HepG2 (cell line): ENCODE results near the gene NR2F1-AS1. TPM values are rescaled to one million over a fixed set of nuclear protein-coding genes. Genes with fewer than 3 reads are reported as not detected.
A peak's percentile ranks its signal among the peaks of the same experiment; 100 is the strongest.

Experiments
- CHD2 ChIP-seq: IDR thresholded peaks from 2 replicates; pipeline ENCODE4 v1.6.1; 2011; ENCODE audit warnings: low read depth, low read length, improper control_type of control experiment
- FOXK2 ChIP-seq: fragments of 450-650 bp; IDR thresholded peaks from 2 replicates; pipeline ENCODE4 v1.6.1; 2016
- ISL2 ChIP-seq: sonication (generic); formaldehyde crosslinking; IDR thresholded peaks from 2 replicates; pipeline ENCODE4 v1.5.0; 2020; ENCODE audit warnings: missing genetic modification reagents
- KLF11 ChIP-seq: IDR thresholded peaks from 2 replicates; pipeline ENCODE4 v1.6.1; 2016; ENCODE audit warnings: missing compliant biosample characterization
- KLF15 ChIP-seq: sonication (generic); formaldehyde crosslinking; IDR thresholded peaks from 2 replicates; pipeline ENCODE4 v1.8.1; 2023; ENCODE audit warnings: borderline replicate concordance, mild to moderate bottlenecking, inconsistent platforms, missing genetic modification reagents, mixed read lengths
- KLF6 ChIP-seq: IDR thresholded peaks from 2 replicates; pipeline ENCODE4 v1.8.0; 2016; ENCODE audit warnings: missing biosample characterization, missing genetic modification reagents
- NR2F1 ChIP-seq, 2 experiments: fragments of 450-650 bp in 1 of 2; formaldehyde crosslinking in 1 of 2; IDR thresholded peaks; 2 replicates each; pipeline versions ENCODE4 v1.5.0 to v1.6.1; 2016 to 2020; ENCODE audit warnings: mild to moderate bottlenecking in 1 of 2, missing compliant biosample characterization in 1 of 2, missing genetic modification reagents in 1 of 2, moderate library complexity in 1 of 2
- SP5 ChIP-seq: IDR thresholded peaks from 2 replicates; pipeline ENCODE4 v1.6.1; 2016; ENCODE audit warnings: low read depth, borderline replicate concordance
- TCF12 ChIP-seq, 2 experiments: fragments of 450-650 bp in 1 of 2; sonication (generic) in 1 of 2; formaldehyde crosslinking in 1 of 2; IDR thresholded peaks; 2 replicates each; pipeline versions ENCODE4 v1.6.1 to v1.8.0; 2017 to 2022; ENCODE audit warnings: antibody characterized with exemption in 1 of 2, mild to moderate bottlenecking in 1 of 2, missing genetic modification reagents in 1 of 2, moderate library complexity in 1 of 2
- TOPORS ChIP-seq: sonication (generic); formaldehyde crosslinking; IDR thresholded peaks from 2 replicates; pipeline ENCODE4 v1.8.0; 2023; ENCODE audit warnings: mild to moderate bottlenecking, missing genetic modification reagents
- XBP1 ChIP-seq: sonication (generic); formaldehyde crosslinking; IDR thresholded peaks from 2 replicates; pipeline ENCODE4 v1.5.0; 2020; ENCODE audit warnings: missing genetic modification reagents
- ZBTB42 ChIP-seq: sonication (generic); formaldehyde crosslinking; IDR thresholded peaks from 2 replicates; pipeline ENCODE4 v1.5.0; 2020; ENCODE audit warnings: mild to moderate bottlenecking, missing genetic modification reagents
- ZNF20 ChIP-seq: sonication (generic); formaldehyde crosslinking; IDR thresholded peaks from 2 replicates; pipeline ENCODE4 v1.4.0; 2020; ENCODE audit warnings: mild to moderate bottlenecking, moderate library complexity, missing genetic modification reagents
- ZNF292 ChIP-seq: sonication (generic); formaldehyde crosslinking; IDR thresholded peaks from 2 replicates; pipeline ENCODE4 v1.8.1; 2022; ENCODE audit warnings: mild to moderate bottlenecking, low read depth, missing genetic modification reagents, borderline replicate concordance
- ZNF777 ChIP-seq: sonication (generic); formaldehyde crosslinking; IDR thresholded peaks from 2 replicates; pipeline ENCODE4 v1.4.0; 2020; ENCODE audit warnings: missing genetic modification reagents
- polyA plus RNA-seq, 8 experiments: library from polyadenylated mRNA; depleted of rRNA in 3 of 8; stranded (reverse) in 7 of 8; unstranded in 1 of 8; fragments of >200 nt; fragmentation: Illumina TruSeq in 4 of 8; extraction: Trizol in 4 of 8; gene quantifications; 2 replicates each; pipeline versions ENCODE4 v1.2.1 to v1.2.3, GENCODE V29; 2011 to 2016; ENCODE audit warnings: low read depth in 4 of 8, missing spikeins in 1 of 8, mixed read lengths in 1 of 8; ENCODE audit not compliant: insufficient read depth in 1 of 8
- total RNA-seq, 5 experiments: library from RNA; depleted of rRNA; stranded (reverse); fragments of >200 nt; fragmentation: Illumina TruSeq; extraction: Trizol; gene quantifications; 2 replicates each; pipeline ENCODE4 v1.2.3, GENCODE V29; 2016; ENCODE audit warnings: low read depth in 1 of 5
- TF ChIP-seq, protein P1 (sequence below): IDR thresholded peaks from 2 replicates; pipeline ENCODE4 v1.6.1; 2016; ENCODE audit warnings: low read depth
- TF ChIP-seq, protein P2 (sequence below): sonication (generic); formaldehyde crosslinking; IDR thresholded peaks from 2 replicates; pipeline ENCODE4 v1.4.0; 2020; ENCODE audit warnings: low read depth, mild to moderate bottlenecking, missing genetic modification reagents
- TF ChIP-seq, protein P3 (sequence below): sonication (generic); formaldehyde crosslinking; IDR thresholded peaks from 2 replicates; pipeline ENCODE4 v1.4.0; 2020; ENCODE audit warnings: missing genetic modification reagents
- TF ChIP-seq, protein P4 (sequence below): sonication (generic); formaldehyde crosslinking; IDR thresholded peaks from 2 replicates; pipeline ENCODE4 v1.5.0; 2020; ENCODE audit warnings: missing genetic modification reagents
- TF ChIP-seq, protein P5 (sequence below): IDR thresholded peaks from 2 replicates; pipeline ENCODE4 v1.6.1; 2012; ENCODE audit warnings: low read depth, low read length, improper control_type of control experiment

Gene NR2F1-AS1
- total and polyA plus RNA-seq, 2 of the 13 experiments (the other 11 are each of a cell fraction or from before 2014, with no cell fraction given), result 2.8 TPM

DNA sequence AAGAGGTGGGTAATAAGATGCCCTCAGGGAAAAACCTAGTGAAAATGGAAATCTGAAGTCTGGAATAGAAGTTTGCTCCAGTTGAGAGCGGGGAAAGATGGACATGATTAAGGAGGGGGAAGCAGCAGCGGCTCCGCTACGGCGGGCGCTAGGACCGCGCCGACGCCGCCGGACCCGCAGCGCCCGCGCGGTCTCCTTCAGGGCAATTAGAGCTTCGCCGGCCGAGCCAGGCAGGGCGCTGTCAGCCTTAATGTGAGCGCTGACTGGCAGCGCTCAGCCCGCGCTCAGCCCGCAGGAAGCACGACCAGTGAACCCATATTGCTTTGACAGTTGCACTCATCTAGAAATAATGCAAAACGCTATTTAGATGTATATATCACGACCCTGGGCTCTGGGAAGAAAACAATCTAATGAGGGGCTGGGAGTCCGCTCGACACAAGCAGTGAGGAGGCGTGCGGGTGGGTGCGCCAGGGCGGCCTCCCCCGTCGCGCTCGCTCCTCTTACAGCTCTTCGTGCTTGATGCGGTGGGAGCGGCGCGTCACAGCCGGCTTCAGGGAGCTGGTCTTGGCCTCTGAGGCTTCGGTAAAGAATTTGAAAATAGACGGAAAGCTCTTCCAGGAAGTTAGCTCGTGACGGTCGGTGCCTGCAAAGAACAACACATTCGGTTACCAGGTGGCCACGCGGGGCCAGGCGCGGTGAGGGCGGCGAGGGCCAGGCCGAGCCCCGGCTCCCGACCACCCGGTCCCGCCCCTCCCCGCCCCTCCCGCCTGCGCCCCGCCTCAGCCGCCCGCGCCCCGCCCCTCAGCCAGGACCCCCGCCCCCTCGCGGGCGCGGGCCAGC, 39.7 kb upstream of the NR2F1-AS1 start (continued):
- TF ChIP-seq CHD2 (no peak), SP5 (CRISPR knock-in tag) (no peak), KLF6 (CRISPR knock-in tag) (peak; percentile 45; the same call in 1 of the 2 replicates), TCF12 (IDR thresholded peaks at IDR 0.05) (no peak), TCF12 (CRISPR knock-in tag; IDR thresholded peaks at IDR 0.05) (0 out of 2 replicates have a peak, but pooled peaks have one; percentile 27), KLF15 (CRISPR knock-in tag) (0 out of 2 replicates have a peak, but pooled peaks have one; percentile 58), KLF11 (no peak), ZNF777 (CRISPR knock-in tag) (no peak), TOPORS (CRISPR knock-in tag) (peak; percentile 20; the same call in 1 of the 2 replicates), ZNF20 (CRISPR knock-in tag) (no peak), ISL2 (0 out of 2 replicates have a peak, but pooled peaks have one; percentile 37), NR2F1 (CRISPR knock-in tag; IDR thresholded peaks at IDR 0.05) (no peak), XBP1 (CRISPR knock-in tag) (no peak), FOXK2 (no peak), ZNF292 (CRISPR knock-in tag) (peak; percentile 79; the same call in 1 of the 2 replicates), ZBTB42 (CRISPR knock-in tag) (no peak)
- TF ChIP-seq, protein P1, sequence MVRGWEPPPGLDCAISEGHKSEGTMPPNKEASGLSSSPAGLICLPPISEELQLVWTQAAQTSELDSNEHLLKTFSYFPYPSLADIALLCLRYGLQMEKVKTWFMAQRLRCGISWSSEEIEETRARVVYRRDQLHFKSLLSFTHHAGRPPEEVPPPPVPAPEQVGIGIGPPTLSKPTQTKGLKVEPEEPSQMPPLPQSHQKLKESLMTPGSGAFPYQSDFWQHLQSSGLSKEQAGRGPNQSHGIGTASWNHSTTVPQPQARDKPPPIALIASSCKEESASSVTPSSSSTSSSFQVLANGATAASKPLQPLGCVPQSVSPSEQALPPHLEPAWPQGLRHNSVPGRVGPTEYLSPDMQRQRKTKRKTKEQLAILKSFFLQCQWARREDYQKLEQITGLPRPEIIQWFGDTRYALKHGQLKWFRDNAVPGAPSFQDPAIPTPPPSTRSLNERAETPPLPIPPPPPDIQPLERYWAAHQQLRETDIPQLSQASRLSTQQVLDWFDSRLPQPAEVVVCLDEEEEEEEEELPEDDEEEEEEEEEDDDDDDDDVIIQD, result no peak
- TF ChIP-seq, protein P2, sequence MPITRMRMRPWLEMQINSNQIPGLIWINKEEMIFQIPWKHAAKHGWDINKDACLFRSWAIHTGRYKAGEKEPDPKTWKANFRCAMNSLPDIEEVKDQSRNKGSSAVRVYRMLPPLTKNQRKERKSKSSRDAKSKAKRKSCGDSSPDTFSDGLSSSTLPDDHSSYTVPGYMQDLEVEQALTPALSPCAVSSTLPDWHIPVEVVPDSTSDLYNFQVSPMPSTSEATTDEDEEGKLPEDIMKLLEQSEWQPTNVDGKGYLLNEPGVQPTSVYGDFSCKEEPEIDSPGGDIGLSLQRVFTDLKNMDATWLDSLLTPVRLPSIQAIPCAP (CRISPR knock-in tag), result no peak
- TF ChIP-seq, protein P3, sequence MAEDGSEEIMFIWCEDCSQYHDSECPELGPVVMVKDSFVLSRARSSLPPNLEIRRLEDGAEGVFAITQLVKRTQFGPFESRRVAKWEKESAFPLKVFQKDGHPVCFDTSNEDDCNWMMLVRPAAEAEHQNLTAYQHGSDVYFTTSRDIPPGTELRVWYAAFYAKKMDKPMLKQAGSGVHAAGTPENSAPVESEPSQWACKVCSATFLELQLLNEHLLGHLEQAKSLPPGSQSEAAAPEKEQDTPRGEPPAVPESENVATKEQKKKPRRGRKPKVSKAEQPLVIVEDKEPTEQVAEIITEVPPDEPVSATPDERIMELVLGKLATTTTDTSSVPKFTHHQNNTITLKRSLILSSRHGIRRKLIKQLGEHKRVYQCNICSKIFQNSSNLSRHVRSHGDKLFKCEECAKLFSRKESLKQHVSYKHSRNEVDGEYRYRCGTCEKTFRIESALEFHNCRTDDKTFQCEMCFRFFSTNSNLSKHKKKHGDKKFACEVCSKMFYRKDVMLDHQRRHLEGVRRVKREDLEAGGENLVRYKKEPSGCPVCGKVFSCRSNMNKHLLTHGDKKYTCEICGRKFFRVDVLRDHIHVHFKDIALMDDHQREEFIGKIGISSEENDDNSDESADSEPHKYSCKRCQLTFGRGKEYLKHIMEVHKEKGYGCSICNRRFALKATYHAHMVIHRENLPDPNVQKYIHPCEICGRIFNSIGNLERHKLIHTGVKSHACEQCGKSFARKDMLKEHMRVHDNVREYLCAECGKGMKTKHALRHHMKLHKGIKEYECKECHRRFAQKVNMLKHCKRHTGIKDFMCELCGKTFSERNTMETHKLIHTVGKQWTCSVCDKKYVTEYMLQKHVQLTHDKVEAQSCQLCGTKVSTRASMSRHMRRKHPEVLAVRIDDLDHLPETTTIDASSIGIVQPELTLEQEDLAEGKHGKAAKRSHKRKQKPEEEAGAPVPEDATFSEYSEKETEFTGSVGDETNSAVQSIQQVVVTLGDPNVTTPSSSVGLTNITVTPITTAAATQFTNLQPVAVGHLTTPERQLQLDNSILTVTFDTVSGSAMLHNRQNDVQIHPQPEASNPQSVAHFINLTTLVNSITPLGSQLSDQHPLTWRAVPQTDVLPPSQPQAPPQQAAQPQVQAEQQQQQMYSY (CRISPR knock-in tag), result no peak
- TF ChIP-seq, protein P4, sequence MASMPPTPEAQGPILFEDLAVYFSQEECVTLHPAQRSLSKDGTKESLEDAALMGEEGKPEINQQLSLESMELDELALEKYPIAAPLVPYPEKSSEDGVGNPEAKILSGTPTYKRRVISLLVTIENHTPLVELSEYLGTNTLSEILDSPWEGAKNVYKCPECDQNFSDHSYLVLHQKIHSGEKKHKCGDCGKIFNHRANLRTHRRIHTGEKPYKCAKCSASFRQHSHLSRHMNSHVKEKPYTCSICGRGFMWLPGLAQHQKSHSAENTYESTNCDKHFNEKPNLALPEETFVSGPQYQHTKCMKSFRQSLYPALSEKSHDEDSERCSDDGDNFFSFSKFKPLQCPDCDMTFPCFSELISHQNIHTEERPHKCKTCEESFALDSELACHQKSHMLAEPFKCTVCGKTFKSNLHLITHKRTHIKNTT (CRISPR knock-in tag), result no peak
- TF ChIP-seq, protein P5, sequence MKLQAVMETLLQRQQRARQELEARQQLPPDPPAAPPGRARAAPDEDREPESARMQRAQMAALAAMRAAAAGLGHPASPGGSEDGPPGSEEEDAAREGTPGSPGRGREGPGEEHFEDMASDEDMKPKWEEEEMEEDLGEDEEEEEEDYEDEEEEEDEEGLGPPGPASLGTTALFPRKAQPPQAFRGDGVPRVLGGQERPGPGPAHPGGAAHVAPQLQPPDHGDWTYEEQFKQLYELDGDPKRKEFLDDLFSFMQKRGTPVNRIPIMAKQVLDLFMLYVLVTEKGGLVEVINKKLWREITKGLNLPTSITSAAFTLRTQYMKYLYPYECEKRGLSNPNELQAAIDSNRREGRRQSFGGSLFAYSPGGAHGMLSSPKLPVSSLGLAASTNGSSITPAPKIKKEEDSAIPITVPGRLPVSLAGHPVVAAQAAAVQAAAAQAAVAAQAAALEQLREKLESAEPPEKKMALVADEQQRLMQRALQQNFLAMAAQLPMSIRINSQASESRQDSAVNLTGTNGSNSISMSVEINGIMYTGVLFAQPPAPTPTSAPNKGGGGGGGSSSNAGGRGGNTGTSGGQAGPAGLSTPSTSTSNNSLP, result no peak
